ENCODE results near the gene DDX1. TPM values are rescaled to one million over a fixed set of nuclear protein-coding genes. Genes with fewer than 3 reads are reported as not detected.

Gene DDX1
- total RNA-seq, 1 experiment from 2014 or later: 62.6 TPM

DNA sequence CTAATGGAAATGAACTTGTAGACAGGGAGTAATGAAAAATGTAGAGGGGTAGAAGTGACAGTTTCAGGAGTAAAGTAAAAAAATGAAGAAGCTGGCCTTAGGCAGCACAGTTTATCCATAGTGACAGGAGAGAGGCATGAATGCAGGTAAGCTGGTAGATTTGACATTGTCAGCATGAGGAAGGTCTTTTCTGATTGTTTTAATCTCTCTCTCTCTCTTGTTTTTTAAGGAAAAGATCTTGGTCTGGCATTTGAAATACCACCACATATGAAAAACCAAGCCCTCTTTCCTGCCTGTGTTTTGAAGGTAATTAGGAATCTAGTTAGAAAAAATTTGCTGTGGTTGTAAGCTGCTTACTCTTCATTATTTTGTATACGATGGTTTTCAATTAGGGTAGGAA lies 14.1 kb downstream of the DDX1 start:
- ATAC-seq: no peak
- POLR2A ChIA-PET (ENCODE audit: unreplicated experiment): no interaction called here
- Histone ChIP-seq H3K4me2 (ENCODE audit: low read length) (no peak overlapping the region), H3K36me3 (ENCODE audit: low read depth, low read length) (peaks cover 92% of the 10 kb centered on the region), H3K27me3 (ENCODE audit: low read length) (no peaks in the 10 kb centered on the region), H3K4me1 (ENCODE audit: insufficient read depth, low read length) (no peaks in the 10 kb centered on the region), H3K9me3 (ENCODE audit: low read length) (no peaks in the 10 kb centered on the region), H2AFZ (ENCODE audit: low read length) (no peak overlapping the region), H4K20me1 (ENCODE audit: low read length) (no peaks in the 10 kb centered on the region), H3K9ac (ENCODE audit: low read length) (no peak overlapping the region), H3K27ac (ENCODE audit: low read length) (no peak overlapping the region), H3K4me3 (ENCODE audit: low read length) (no peak overlapping the region), H3K9me2 (replicated peaks; ENCODE audit: low read length) (no peaks in the 10 kb centered on the region), H3K79me2 (ENCODE audit: low read length) (no peaks in the 10 kb centered on the region), H3F3A (ENCODE audit: low read length, unreplicated experiment) (no peaks in the 10 kb centered on the region)
- no peak for TF ChIP-seq EZH2phosphoT487 (IDR thresholded peaks at IDR 0.05; ENCODE audit: borderline replicate concordance, low read length)
- CTCF ChIA-PET: no interaction called here
- no peak for DNase-seq
- BruUV-seq (replicated peaks): no TSS peak
- intact Hi-C loops (cut with micrococcal nuclease): no loop called here

DNA sequence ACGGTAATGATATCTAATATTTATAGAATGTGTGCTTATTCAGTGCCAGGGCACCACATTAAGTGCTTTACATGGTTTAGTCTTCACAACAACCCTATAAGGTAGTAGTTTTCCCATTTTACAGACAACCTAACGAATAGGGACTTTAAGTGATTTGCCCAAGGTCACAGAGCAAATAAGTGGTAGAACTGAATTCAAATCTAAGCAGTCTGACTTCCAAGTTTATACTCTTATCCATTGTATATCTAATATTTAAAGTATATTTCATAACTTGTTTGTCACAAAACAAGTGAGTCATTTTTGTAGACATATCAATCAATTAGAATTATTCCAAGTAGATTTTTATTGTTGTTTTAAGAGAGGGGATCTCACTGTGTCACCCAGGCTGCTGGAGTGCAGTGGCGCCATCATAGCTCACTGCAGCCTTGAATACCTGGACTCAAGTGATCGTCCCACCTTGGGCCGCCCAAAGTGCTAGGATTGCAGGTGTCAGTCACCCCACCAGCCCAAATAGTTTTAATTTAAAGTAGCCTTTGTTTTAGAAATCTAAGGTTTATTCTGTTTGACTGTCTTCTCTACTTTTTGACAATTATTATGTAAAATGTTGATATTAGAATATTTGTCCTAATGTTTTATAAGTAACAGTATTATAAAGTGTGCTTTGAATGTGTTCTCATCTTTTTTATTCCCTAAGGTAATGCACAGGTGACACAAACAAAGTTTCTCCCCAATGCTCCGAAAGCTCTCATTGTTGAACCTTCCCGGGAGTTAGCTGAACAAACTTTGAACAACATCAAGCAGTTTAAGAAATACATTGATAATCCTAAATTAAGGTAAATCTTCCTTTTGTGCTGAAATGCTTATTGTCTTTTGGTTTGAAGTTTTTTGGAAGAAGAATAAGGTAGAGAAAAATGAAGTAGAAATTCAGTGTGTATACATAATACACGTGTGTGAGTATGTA lies 15.1 kb downstream of the DDX1 start:
- H2AFZ ChIP-seq (ENCODE audit: low read length): no peak overlapping the region
- H3K4me1 ChIP-seq (ENCODE audit: insufficient read depth, low read length): no peaks in the 10 kb centered on the region
- no peaks in the 10 kb centered on the region for H3K9me2 ChIP-seq (replicated peaks; ENCODE audit: low read length)
- H3K27ac ChIP-seq (ENCODE audit: low read length): no peak overlapping the region
- no peaks in the 10 kb centered on the region for H3K27me3 ChIP-seq (ENCODE audit: low read length)
- no peak overlapping the region for H3K4me3 ChIP-seq (ENCODE audit: low read length)
- H3F3A ChIP-seq (ENCODE audit: low read length, unreplicated experiment): no peaks in the 10 kb centered on the region
- no peaks in the 10 kb centered on the region for H3K79me2 ChIP-seq (ENCODE audit: low read length)
- peaks cover 82% of the 10 kb centered on the region for H3K36me3 ChIP-seq (ENCODE audit: low read depth, low read length)
- ATAC-seq (no peak), DNase-seq (no peak)
- no peak overlapping the region for H3K9ac ChIP-seq (ENCODE audit: low read length)
- no peak overlapping the region for H3K4me2 ChIP-seq (ENCODE audit: low read length)
- CTCF ChIA-PET: no interaction called here
- no peak for TF ChIP-seq EZH2 (IDR thresholded peaks at IDR 0.05; ENCODE audit: low read length, unreplicated experiment)
- TF ChIP-seq, protein P1, sequence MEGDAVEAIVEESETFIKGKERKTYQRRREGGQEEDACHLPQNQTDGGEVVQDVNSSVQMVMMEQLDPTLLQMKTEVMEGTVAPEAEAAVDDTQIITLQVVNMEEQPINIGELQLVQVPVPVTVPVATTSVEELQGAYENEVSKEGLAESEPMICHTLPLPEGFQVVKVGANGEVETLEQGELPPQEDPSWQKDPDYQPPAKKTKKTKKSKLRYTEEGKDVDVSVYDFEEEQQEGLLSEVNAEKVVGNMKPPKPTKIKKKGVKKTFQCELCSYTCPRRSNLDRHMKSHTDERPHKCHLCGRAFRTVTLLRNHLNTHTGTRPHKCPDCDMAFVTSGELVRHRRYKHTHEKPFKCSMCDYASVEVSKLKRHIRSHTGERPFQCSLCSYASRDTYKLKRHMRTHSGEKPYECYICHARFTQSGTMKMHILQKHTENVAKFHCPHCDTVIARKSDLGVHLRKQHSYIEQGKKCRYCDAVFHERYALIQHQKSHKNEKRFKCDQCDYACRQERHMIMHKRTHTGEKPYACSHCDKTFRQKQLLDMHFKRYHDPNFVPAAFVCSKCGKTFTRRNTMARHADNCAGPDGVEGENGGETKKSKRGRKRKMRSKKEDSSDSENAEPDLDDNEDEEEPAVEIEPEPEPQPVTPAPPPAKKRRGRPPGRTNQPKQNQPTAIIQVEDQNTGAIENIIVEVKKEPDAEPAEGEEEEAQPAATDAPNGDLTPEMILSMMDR (conservative IDR thresholded peaks at IDR 0.05; ENCODE audit: low read depth, low read length): no peak
- TF ChIP-seq EZH2phosphoT487 (IDR thresholded peaks at IDR 0.05; ENCODE audit: borderline replicate concordance, low read length): no peak
- intact Hi-C loops (cut with micrococcal nuclease): no loop called here
- POLR2A ChIA-PET (ENCODE audit: unreplicated experiment): no interaction called here
- H3K9me3 ChIP-seq (ENCODE audit: low read length): no peaks in the 10 kb centered on the region
- no TSS peak for BruUV-seq (replicated peaks)
- no peaks in the 10 kb centered on the region for H4K20me1 ChIP-seq (ENCODE audit: low read length)

DNA sequence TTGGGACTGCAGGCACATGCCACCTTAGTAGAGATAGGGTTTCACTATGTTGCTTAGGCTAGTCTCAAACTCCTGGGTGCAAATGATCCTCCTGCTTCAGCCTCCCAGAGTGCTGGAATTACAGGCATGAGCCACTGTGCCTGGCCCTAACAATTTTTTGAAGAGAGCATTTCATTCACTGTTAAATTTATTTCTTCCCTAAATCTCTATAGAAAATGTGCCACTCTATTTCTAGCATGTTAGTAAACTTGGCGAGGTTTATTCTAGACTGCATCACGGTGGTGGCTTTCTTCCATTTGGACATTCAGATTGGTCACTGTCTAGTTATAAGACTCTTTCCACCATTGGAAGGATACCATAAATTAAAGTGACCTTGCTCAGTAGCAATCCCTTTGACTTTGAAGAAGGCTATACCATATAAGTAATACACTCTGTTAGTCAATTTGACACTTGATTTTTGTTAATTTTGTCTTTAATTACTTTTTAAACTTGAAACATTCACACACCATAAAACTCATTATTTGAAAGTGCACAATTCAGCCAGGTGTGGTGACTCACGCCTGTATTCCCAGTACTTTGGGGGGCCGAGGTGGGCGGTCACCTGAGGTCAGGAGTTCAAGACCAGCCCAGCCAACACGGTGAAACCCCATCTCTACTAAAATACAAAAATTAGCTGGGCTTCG lies 16.2 kb downstream of the DDX1 start:
- intact Hi-C loops (cut with micrococcal nuclease): no loop called here
- POLR2A ChIA-PET (ENCODE audit: unreplicated experiment): no interaction called here
- no peaks in the 10 kb centered on the region for H3K4me1 ChIP-seq (ENCODE audit: insufficient read depth, low read length)
- DNase-seq (no peak), ATAC-seq (no peak)
- H3K4me2 ChIP-seq (ENCODE audit: low read length): no peak overlapping the region
- no peak overlapping the region for H3K9ac ChIP-seq (ENCODE audit: low read length)
- H3K4me3 ChIP-seq (ENCODE audit: low read length): no peak overlapping the region
- H3F3A ChIP-seq (ENCODE audit: low read length, unreplicated experiment): no peaks in the 10 kb centered on the region
- H3K79me2 ChIP-seq (ENCODE audit: low read length): no peaks in the 10 kb centered on the region
- CTCF ChIA-PET: no interaction called here
- BruUV-seq (replicated peaks): no TSS peak
- no peaks in the 10 kb centered on the region for H4K20me1 ChIP-seq (ENCODE audit: low read length)
- H3K9me3 ChIP-seq (ENCODE audit: low read length): no peaks in the 10 kb centered on the region
- H3K27me3 ChIP-seq (ENCODE audit: low read length): no peaks in the 10 kb centered on the region
- H2AFZ ChIP-seq (ENCODE audit: low read length): no peak overlapping the region
- no peaks in the 10 kb centered on the region for H3K9me2 ChIP-seq (replicated peaks; ENCODE audit: low read length)
- peaks cover 72% of the 10 kb centered on the region for H3K36me3 ChIP-seq (ENCODE audit: low read depth, low read length)
- TF ChIP-seq EZH2phosphoT487 (IDR thresholded peaks at IDR 0.05; ENCODE audit: borderline replicate concordance, low read length) (no peak), EZH2 (IDR thresholded peaks at IDR 0.05; ENCODE audit: low read length, unreplicated experiment) (no peak)
- TF ChIP-seq, protein P1 (conservative IDR thresholded peaks at IDR 0.05; ENCODE audit: low read depth, low read length): no peak
- H3K27ac ChIP-seq (ENCODE audit: low read length): no peak overlapping the region
